H9 (cell line): ENCODE measurements around the gene NCOA6. TPM values are rescaled to one million over a fixed set of nuclear protein-coding genes. Genes with fewer than 3 reads are reported as not detected.

Experiments used
- DNase-seq: peaks from one replicate; pipeline ENCODE4 v3.0.0-alpha.2; 2017
- H2AFZ ChIP-seq: one replicate; pipeline ENCODE4 v1.6.1; 2013; ENCODE audit warnings: mild to moderate bottlenecking, low read length, control low read depth, moderate library complexity
- H2AK5ac ChIP-seq: 2 replicates; pipeline ENCODE4 v1.6.1; 2013; ENCODE audit warnings: low read length, control low read depth, mixed read lengths; ENCODE audit not compliant: insufficient read length
- H2BK120ac ChIP-seq: one replicate; pipeline ENCODE4 v1.6.1; 2013; ENCODE audit warnings: low read depth, mild to moderate bottlenecking, low read length, control low read depth, inconsistent platforms; ENCODE audit not compliant: poor library complexity, severe bottlenecking
- H2BK12ac ChIP-seq: 2 replicates; pipeline ENCODE4 v1.6.1; 2013; ENCODE audit warnings: low read length, control low read depth, mixed read lengths, low read depth; ENCODE audit not compliant: insufficient read length
- H2BK15ac ChIP-seq: 2 replicates; pipeline ENCODE4 v1.6.1; 2013; ENCODE audit warnings: low read depth, low read length, control low read depth
- H2BK20ac ChIP-seq: one replicate; pipeline ENCODE4 v1.6.1; 2013; ENCODE audit warnings: low read depth, mild to moderate bottlenecking, low read length, control low read depth, inconsistent platforms; ENCODE audit not compliant: poor library complexity, severe bottlenecking
- H2BK5ac ChIP-seq: 2 replicates; pipeline ENCODE4 v1.6.1; 2013; ENCODE audit warnings: low read length, control low read depth, mixed read lengths; ENCODE audit not compliant: insufficient read length
- H3K14ac ChIP-seq: 2 replicates; pipeline ENCODE4 v1.6.1; 2013; ENCODE audit warnings: low read length, control low read depth; ENCODE audit not compliant: insufficient read depth
- H3K18ac ChIP-seq: 2 replicates; pipeline ENCODE4 v1.6.1; 2013; ENCODE audit warnings: low read depth, mild to moderate bottlenecking, mixed read lengths, low read length, control low read depth; ENCODE audit not compliant: insufficient read length
- H3K23ac ChIP-seq: 2 replicates; pipeline ENCODE4 v1.6.1; 2013; ENCODE audit warnings: low read length, control low read depth, mixed read lengths, low read depth; ENCODE audit not compliant: insufficient read length
- H3K23me2 ChIP-seq: 2 replicates; pipeline ENCODE4 v1.6.1; 2013; ENCODE audit warnings: low read depth, mild to moderate bottlenecking, mixed read lengths, low read length, control low read depth; ENCODE audit not compliant: insufficient read length, poor library complexity, severe bottlenecking
- H3K27ac ChIP-seq: 2 replicates; pipeline ENCODE4 v1.5.1; 2013; ENCODE audit warnings: low read length, control low read depth, mixed read lengths, low read depth; ENCODE audit not compliant: insufficient read length
- H3K27me3 ChIP-seq: 2 replicates; pipeline ENCODE4 v1.6.1; 2013; ENCODE audit warnings: low read length, control low read depth, inconsistent platforms; ENCODE audit not compliant: insufficient read depth
- H3K4ac ChIP-seq: 2 replicates; pipeline ENCODE4 v1.6.1; 2013; ENCODE audit warnings: low read depth, mild to moderate bottlenecking, control low read depth, inconsistent platforms, low read length, moderate library complexity
- H3K4me1 ChIP-seq: 2 replicates; pipeline ENCODE4 v1.6.1; 2013; ENCODE audit warnings: low read length, control low read depth, inconsistent platforms; ENCODE audit not compliant: insufficient read depth
- H3K4me2 ChIP-seq: 2 replicates; pipeline ENCODE4 v1.6.1; 2013; ENCODE audit warnings: low read length, control low read depth, mixed read lengths; ENCODE audit not compliant: insufficient read length, insufficient read depth
- H3K56ac ChIP-seq: 2 replicates; pipeline ENCODE4 v1.6.1; 2013; ENCODE audit warnings: low read depth, mild to moderate bottlenecking, mixed read lengths, low read length, control low read depth; ENCODE audit not compliant: insufficient read length
- H3K79me1 ChIP-seq: 2 replicates; pipeline ENCODE4 v1.6.1; 2013; ENCODE audit warnings: low read depth, mild to moderate bottlenecking, moderate library complexity, low read length, control low read depth, inconsistent platforms; ENCODE audit not compliant: insufficient read depth, poor library complexity, severe bottlenecking
- H3K79me2 ChIP-seq: 2 replicates; pipeline ENCODE4 v1.6.1; 2013; ENCODE audit warnings: low read length, control low read depth, inconsistent platforms; ENCODE audit not compliant: insufficient read depth
- H3K9ac ChIP-seq: 2 replicates; pipeline ENCODE4 v1.6.1; 2013; ENCODE audit warnings: low read length, control low read depth, mixed read lengths; ENCODE audit not compliant: insufficient read length; ENCODE audit errors: extremely low read depth
- H3K9me3 ChIP-seq: one replicate; pipeline ENCODE4 v1.6.1; 2013; ENCODE audit warnings: low read depth, low read length, inconsistent platforms; ENCODE audit not compliant: control insufficient read depth
- H3T11ph ChIP-seq: one replicate; pipeline ENCODE4 v1.6.1; 2013; ENCODE audit warnings: mild to moderate bottlenecking, low read length, control low read depth, inconsistent platforms
- H4K20me1 ChIP-seq: one replicate; pipeline ENCODE4 v1.6.1; 2013; ENCODE audit not compliant: control insufficient read depth, insufficient read length, insufficient read depth
- H4K5ac ChIP-seq: 2 replicates; pipeline ENCODE4 v1.6.1; 2013; ENCODE audit warnings: low read depth, mild to moderate bottlenecking, mixed read lengths, low read length, control low read depth; ENCODE audit not compliant: insufficient read length
- H4K8ac ChIP-seq: replicated peaks from 2 replicates; pipeline ENCODE4 v1.6.1; 2013; ENCODE audit warnings: low read length, control low read depth, mixed read lengths, low read depth; ENCODE audit not compliant: insufficient read length
- H4K91ac ChIP-seq: 2 replicates; pipeline ENCODE4 v1.6.1; 2013; ENCODE audit warnings: low read depth, mild to moderate bottlenecking, moderate library complexity, mixed read lengths, low read length, control low read depth; ENCODE audit not compliant: insufficient read length
- H3K27ac Mint-ChIP-seq, 3 experiments: 2 replicates in 2 of 3; 3 replicates in 1 of 3; pipeline ENCODE4 v1.8.0; 2020 to 2021; ENCODE audit warnings: mixed read lengths in 3 of 3, mild to moderate bottlenecking in 1 of 3, moderate library complexity in 1 of 3
- H3K27me3 Mint-ChIP-seq: 2 replicates; pipeline ENCODE4 v1.8.0; 2021; ENCODE audit warnings: low read depth, mild to moderate bottlenecking, moderate library complexity, mixed read lengths
- H3K36me3 Mint-ChIP-seq, 3 experiments: 2 replicates in 2 of 3; 3 replicates in 1 of 3; pipeline ENCODE4 v1.8.0; 2020 to 2021; ENCODE audit warnings: low read depth in 3 of 3, mixed read lengths in 3 of 3; ENCODE audit not compliant: insufficient read depth in 1 of 3
- H3K4me1 Mint-ChIP-seq, 2 experiments: 2 replicates each; pipeline ENCODE4 v1.8.0; 2020; ENCODE audit warnings: mixed read lengths in 2 of 2
- H3K4me3 Mint-ChIP-seq, 2 experiments: 2 replicates in 1 of 2; 3 replicates in 1 of 2; pipeline ENCODE4 v1.8.0; 2020 to 2021; ENCODE audit warnings: mild to moderate bottlenecking in 2 of 2, mixed read lengths in 2 of 2, moderate library complexity in 1 of 2
- H3K9me3 Mint-ChIP-seq, 2 experiments: 2 replicates in 1 of 2; 3 replicates in 1 of 2; pipeline ENCODE4 v1.8.0; 2020; ENCODE audit warnings: mild to moderate bottlenecking in 2 of 2, mixed read lengths in 2 of 2, moderate library complexity in 1 of 2
- WGBS: extraction: QIAGEN DNeasy Blood & Tissue Kit; methylation state at CpG from one replicate; pipeline ENCODE4 v1.1.7; 2013; ENCODE audit warnings: missing lambda C conversion rate, low lambda C conversion rate, mixed read lengths; ENCODE audit not compliant: insufficient read length; ENCODE audit errors: extremely low coverage; 5-methylcytosine and 5-hydroxymethylcytosine counted together
- total RNA-seq: library from RNA; stranded (reverse); gene quantifications from 2 replicates; pipeline ENCODE4 v1.2.1, GENCODE V29; 2021
- TF ChIP-seq, protein P1 (sequence below): fragments of 200-600 bp; sonication (generic); conservative IDR thresholded peaks from 3 replicates; pipeline ENCODE4 v1.8.0; 2021; ENCODE audit warnings: antibody characterized with exemption, mild to moderate bottlenecking

NCOA6 gene
- total RNA-seq, 1 experiment from 2014 or later: 23.9 TPM

GRCh38 chr20:34772437-34772836, 53.0 kb downstream of the NCOA6 start:
- H3K27me3 Mint-ChIP-seq: no peaks in the 10 kb centered on the region
- no peaks in the 10 kb centered on the region for H3K4me1 Mint-ChIP-seq
- Histone ChIP-seq H3K79me1 (no peaks in the 10 kb centered on the region), H3K18ac (no peak overlapping the region), H4K8ac (no peak overlapping the region), H4K5ac (no peak overlapping the region), H2AFZ (no peak overlapping the region), H3K9ac (no peak overlapping the region), H3K23me2 (no peaks in the 10 kb centered on the region), H3K4me2 (no peak overlapping the region), H2BK15ac (no peak overlapping the region), H3K27ac (no peak overlapping the region), H3K4me1 (no peaks in the 10 kb centered on the region), H3K14ac (no peak overlapping the region), H3T11ph (no peak overlapping the region), H3K79me2 (no peaks in the 10 kb centered on the region), H2BK120ac (no peak overlapping the region), H3K27me3 (no peaks in the 10 kb centered on the region), H2BK5ac (no peak overlapping the region), H3K4ac (no peak overlapping the region), H2BK12ac (no peak overlapping the region), H3K9me3 (no peaks in the 10 kb centered on the region), H2BK20ac (no peak overlapping the region), H4K91ac (no peak overlapping the region), H3K56ac (no peak overlapping the region), H2AK5ac (no peak overlapping the region), H4K20me1 (no peaks in the 10 kb centered on the region), H3K23ac (no peak overlapping the region)
- no peaks in the 10 kb centered on the region for H3K9me3 Mint-ChIP-seq
- TF ChIP-seq, protein P1, sequence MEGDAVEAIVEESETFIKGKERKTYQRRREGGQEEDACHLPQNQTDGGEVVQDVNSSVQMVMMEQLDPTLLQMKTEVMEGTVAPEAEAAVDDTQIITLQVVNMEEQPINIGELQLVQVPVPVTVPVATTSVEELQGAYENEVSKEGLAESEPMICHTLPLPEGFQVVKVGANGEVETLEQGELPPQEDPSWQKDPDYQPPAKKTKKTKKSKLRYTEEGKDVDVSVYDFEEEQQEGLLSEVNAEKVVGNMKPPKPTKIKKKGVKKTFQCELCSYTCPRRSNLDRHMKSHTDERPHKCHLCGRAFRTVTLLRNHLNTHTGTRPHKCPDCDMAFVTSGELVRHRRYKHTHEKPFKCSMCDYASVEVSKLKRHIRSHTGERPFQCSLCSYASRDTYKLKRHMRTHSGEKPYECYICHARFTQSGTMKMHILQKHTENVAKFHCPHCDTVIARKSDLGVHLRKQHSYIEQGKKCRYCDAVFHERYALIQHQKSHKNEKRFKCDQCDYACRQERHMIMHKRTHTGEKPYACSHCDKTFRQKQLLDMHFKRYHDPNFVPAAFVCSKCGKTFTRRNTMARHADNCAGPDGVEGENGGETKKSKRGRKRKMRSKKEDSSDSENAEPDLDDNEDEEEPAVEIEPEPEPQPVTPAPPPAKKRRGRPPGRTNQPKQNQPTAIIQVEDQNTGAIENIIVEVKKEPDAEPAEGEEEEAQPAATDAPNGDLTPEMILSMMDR: no peak
- DNase-seq: no peak
- WGBS: no CpG with 5 or more reads among the region's 3 CpGs
- no peak overlapping the region for H3K4me3 Mint-ChIP-seq
- peaks cover 0 to 45% (median 5%) of the 10 kb centered on the region in 3 experiments; a peak in 3 of 7 replicates for H3K36me3 Mint-ChIP-seq
- H3K27ac Mint-ChIP-seq: peak overlapping the region in 2 of 3 experiments; percentile 25 to 63; a peak in 2 of 7 replicates
